Panc1 (cell line): Measurements from ENCODE around the gene FEM1B. TPM values are rescaled to one million over a fixed set of nuclear protein-coding genes. Genes with fewer than 3 reads are reported as not detected.

ENCODE experiments used
- ATAC-seq: fragments of 200-7000 bp; cut with Tn5 transposase; 2 replicates; pipeline ENCODE4 v1.9.1; 2020; ENCODE audit warnings: mild to moderate bottlenecking, moderate library complexity
- BruUV-seq: library from RNA; stranded (reverse); fragments of 400-500 nt; replicated peaks from 2 replicates; lab custom pipeline; 2021; lab: Mats Ljungman, UMichigan
- CTCF ChIA-PET: fragments of 300-600 bp; sonication (Branson Sonifier 250); formaldehyde crosslinking; loops from one replicate; lab custom pipeline; 2022; ENCODE audit warnings: antibody characterized with exemption; lab: Charles Lee
- POLR2A ChIA-PET: fragments of 300-600 bp; sonication (Branson Sonifier 250); formaldehyde crosslinking; loops from one replicate; lab custom pipeline; 2022; ENCODE audit warnings: antibody characterized with exemption; lab: Charles Lee
- DNase-seq: peaks from one replicate; pipeline ENCODE4 v3.0.0-alpha.2; 2010; ENCODE audit warnings: low read depth, low spot score
- H3K27ac ChIP-seq: 2 replicates; pipeline ENCODE4 v1.5.1; 2011; ENCODE audit warnings: mild to moderate bottlenecking, low read length, inconsistent platforms
- H3K27me3 ChIP-seq: fragments of 200-500 bp; sonication (Bioruptor generic); 2 replicates; pipeline ENCODE4 v1.6.0; 2014; ENCODE audit warnings: low read length, inconsistent platforms; ENCODE audit not compliant: control insufficient read depth, insufficient read depth
- H3K36me3 ChIP-seq: fragments of 200-500 bp; sonication (Bioruptor generic); 2 replicates; pipeline ENCODE4 v1.5.1; 2014; ENCODE audit warnings: inconsistent platforms, mild to moderate bottlenecking, low read length, moderate library complexity; ENCODE audit not compliant: control insufficient read depth, insufficient read depth
- H3K4me1 ChIP-seq: 2 replicates; pipeline ENCODE4 v1.5.1; 2011; ENCODE audit warnings: inconsistent platforms, mild to moderate bottlenecking, low read length, moderate library complexity; ENCODE audit not compliant: control insufficient read depth, insufficient read depth
- H3K4me3 ChIP-seq, 2 experiments: 2 replicates each; pipeline ENCODE4 v1.5.1; 2011 to 2012; ENCODE audit warnings: low read depth in 2 of 2, low read length in 2 of 2, mild to moderate bottlenecking in 2 of 2, inconsistent platforms in 1 of 2, moderate library complexity in 1 of 2
- H3K9me3 ChIP-seq: fragments of 200-500 bp; sonication (Bioruptor generic); 2 replicates; pipeline ENCODE4 v1.5.1; 2014; ENCODE audit warnings: low read depth, mild to moderate bottlenecking, inconsistent platforms, low read length, moderate library complexity; ENCODE audit not compliant: control insufficient read depth, insufficient read depth
- POLR2AphosphoS5 ChIP-seq: IDR thresholded peaks from 2 replicates; pipeline ENCODE4 v1.6.1; 2012; ENCODE audit warnings: mild to moderate bottlenecking, low read depth, low read length, moderate library complexity
- SIN3A ChIP-seq: IDR thresholded peaks from 2 replicates; pipeline ENCODE4 v1.6.1; 2012; ENCODE audit warnings: low read depth, mild to moderate bottlenecking, low read length, moderate library complexity, borderline replicate concordance; ENCODE audit not compliant: insufficient read depth
- TCF7L2 ChIP-seq: IDR thresholded peaks from 2 replicates; pipeline ENCODE4 v1.6.1; 2011; ENCODE audit warnings: mild to moderate bottlenecking, low read depth, low read length, inconsistent platforms
- in situ Hi-C: cut with HindIII; loops from 2 replicates; pipeline ENCODE4 v1.10.0; 2016; ENCODE audit warnings: low sequenced_read_pairs, low pct_unique_long_range_greater_than_20kb
- intact Hi-C: fragments of 100-400 bp; cut with micrococcal nuclease; formaldehyde crosslinking; loops from one replicate; pipeline ENCODE4 v1.10.0; 2022; ENCODE audit not compliant: unreplicated experiment
- total RNA-seq: library from RNA; stranded (reverse); gene quantifications from one replicate; pipeline ENCODE4 v1.2.1, GENCODE V29; 2021; ENCODE audit not compliant: unreplicated experiment
- TF ChIP-seq, protein P1 (sequence below), 2 experiments: IDR thresholded peaks; 2 replicates each; pipeline ENCODE4 v1.6.1; 2011 to 2012; ENCODE audit warnings: low read depth in 2 of 2, control low read depth in 1 of 2, low read length in 1 of 2, mild to moderate bottlenecking in 1 of 2, moderate library complexity in 1 of 2; ENCODE audit not compliant: insufficient read depth in 1 of 2
- TF ChIP-seq, protein P2 (sequence below): fragments of 450-650 bp; IDR thresholded peaks from 2 replicates; pipeline ENCODE4 v1.5.1; 2017; ENCODE audit warnings: mild to moderate bottlenecking

FEM1B gene
- total RNA-seq, 1 experiment from 2014 or later = 34.8 TPM

DNA sequence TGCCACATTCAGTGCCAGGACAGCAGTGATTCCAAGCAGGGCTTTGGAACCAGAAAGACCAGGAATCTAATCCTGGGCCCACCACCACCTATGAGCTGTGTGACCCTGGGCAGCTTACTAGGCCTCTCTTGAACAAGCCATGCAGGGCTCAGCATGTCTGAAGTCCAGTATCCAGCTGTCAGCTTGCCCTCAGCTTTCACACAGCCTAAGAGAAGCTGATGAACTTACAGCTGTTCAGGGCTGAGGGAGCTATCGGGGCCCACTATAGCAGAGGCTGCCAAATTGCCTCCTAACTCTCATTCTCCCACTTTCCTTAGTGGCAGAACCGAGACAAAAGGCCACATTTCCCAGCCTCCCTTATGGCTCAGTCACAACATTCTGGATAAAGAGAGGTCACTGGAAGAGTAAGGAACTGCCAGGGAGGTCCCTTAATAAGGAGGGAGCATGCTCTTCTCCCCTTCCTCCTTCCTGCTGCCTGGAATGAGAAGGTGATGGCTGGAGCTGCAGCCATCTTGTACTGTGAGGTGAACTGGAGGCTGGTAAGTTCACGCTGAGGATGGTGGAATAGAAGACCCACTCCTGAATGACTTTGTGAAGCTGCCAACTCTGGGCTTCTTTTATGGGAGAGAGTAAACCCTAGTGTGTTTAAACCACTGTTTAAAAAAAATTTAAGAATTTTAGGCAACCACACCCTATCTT, 34.5 kb downstream of the FEM1B start:
- Histone ChIP-seq H3K4me1 (no peaks in the 10 kb centered on the region), H3K27me3 (no peaks in the 10 kb centered on the region), H3K4me3 (no peak overlapping the region), H3K9me3 (no peaks in the 10 kb centered on the region), H3K27ac (no peak overlapping the region), H3K36me3 (no peaks in the 10 kb centered on the region)
- intact Hi-C loops (no loop called here), in situ Hi-C loops (no loop called here)
- TF ChIP-seq POLR2AphosphoS5 (no peak), SIN3A (no peak), TCF7L2 (no peak)
- TF ChIP-seq, protein P1, sequence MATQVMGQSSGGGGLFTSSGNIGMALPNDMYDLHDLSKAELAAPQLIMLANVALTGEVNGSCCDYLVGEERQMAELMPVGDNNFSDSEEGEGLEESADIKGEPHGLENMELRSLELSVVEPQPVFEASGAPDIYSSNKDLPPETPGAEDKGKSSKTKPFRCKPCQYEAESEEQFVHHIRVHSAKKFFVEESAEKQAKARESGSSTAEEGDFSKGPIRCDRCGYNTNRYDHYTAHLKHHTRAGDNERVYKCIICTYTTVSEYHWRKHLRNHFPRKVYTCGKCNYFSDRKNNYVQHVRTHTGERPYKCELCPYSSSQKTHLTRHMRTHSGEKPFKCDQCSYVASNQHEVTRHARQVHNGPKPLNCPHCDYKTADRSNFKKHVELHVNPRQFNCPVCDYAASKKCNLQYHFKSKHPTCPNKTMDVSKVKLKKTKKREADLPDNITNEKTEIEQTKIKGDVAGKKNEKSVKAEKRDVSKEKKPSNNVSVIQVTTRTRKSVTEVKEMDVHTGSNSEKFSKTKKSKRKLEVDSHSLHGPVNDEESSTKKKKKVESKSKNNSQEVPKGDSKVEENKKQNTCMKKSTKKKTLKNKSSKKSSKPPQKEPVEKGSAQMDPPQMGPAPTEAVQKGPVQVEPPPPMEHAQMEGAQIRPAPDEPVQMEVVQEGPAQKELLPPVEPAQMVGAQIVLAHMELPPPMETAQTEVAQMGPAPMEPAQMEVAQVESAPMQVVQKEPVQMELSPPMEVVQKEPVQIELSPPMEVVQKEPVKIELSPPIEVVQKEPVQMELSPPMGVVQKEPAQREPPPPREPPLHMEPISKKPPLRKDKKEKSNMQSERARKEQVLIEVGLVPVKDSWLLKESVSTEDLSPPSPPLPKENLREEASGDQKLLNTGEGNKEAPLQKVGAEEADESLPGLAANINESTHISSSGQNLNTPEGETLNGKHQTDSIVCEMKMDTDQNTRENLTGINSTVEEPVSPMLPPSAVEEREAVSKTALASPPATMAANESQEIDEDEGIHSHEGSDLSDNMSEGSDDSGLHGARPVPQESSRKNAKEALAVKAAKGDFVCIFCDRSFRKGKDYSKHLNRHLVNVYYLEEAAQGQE (IDR thresholded peaks at IDR 0.05; ENCODE audit: insufficient read depth in 1 of 2, low read depth in 2 of 2, low read length in 1 of 2) = no peak
- TF ChIP-seq, protein P2, sequence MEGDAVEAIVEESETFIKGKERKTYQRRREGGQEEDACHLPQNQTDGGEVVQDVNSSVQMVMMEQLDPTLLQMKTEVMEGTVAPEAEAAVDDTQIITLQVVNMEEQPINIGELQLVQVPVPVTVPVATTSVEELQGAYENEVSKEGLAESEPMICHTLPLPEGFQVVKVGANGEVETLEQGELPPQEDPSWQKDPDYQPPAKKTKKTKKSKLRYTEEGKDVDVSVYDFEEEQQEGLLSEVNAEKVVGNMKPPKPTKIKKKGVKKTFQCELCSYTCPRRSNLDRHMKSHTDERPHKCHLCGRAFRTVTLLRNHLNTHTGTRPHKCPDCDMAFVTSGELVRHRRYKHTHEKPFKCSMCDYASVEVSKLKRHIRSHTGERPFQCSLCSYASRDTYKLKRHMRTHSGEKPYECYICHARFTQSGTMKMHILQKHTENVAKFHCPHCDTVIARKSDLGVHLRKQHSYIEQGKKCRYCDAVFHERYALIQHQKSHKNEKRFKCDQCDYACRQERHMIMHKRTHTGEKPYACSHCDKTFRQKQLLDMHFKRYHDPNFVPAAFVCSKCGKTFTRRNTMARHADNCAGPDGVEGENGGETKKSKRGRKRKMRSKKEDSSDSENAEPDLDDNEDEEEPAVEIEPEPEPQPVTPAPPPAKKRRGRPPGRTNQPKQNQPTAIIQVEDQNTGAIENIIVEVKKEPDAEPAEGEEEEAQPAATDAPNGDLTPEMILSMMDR = no peak
- BruUV-seq = no TSS peak
- ChIA-PET POLR2A (no interaction called here), CTCF (no interaction called here)
- DNase-seq (no peak), ATAC-seq (no peak)

DNA sequence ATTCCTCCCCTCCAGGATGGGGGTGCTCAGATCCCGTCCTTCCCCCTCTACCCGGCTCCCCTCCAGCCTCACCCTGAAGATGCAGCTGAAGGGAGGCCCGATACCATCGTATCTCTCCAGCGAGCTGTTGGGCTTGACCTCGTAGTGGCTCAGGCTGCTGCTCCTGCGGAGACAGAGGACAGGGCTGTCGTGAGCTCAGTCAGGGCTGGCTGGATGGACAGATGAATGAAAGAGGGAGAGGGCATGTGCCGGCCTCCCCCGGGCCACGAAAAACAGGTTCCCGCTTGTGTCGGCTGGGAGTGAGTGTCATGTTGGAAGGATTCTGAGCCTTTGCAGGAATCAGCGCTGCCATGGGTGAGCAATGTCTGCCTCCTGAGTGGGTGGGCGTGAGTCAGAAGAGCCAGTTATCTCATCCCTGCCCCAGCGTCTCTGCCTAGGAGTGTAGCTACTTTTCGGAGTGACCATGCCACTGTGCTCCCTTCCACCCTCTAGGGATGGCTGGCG, 35.2 kb downstream of the FEM1B start:
- DNase-seq (no peak), ATAC-seq (no peak)
- Histone ChIP-seq H3K4me1 (no peaks in the 10 kb centered on the region), H3K4me3 (no peak overlapping the region), H3K36me3 (no peaks in the 10 kb centered on the region), H3K9me3 (no peaks in the 10 kb centered on the region), H3K27me3 (no peaks in the 10 kb centered on the region), H3K27ac (no peak overlapping the region)
- TF ChIP-seq, protein P1 (IDR thresholded peaks at IDR 0.05; ENCODE audit: insufficient read depth in 1 of 2, low read depth in 2 of 2, low read length in 1 of 2) = no peak
- TF ChIP-seq SIN3A (no peak), TCF7L2 (no peak), POLR2AphosphoS5 (no peak)
- TF ChIP-seq, protein P2 = no peak
- intact Hi-C loops = no loop called here
- in situ Hi-C loops = no loop called here
- ChIA-PET POLR2A (no interaction called here), CTCF (no interaction called here)
- no TSS peak for BruUV-seq
